Measurements from ENCODE around the gene AGBL5.

- TF ChIP-seq MBD2 (IDR thresholded peaks at IDR 0.05; ENCODE audit: borderline replicate concordance, low read depth), result peak; percentile 64; the same call in 1 of the 2 replicates
- no peak for TF ChIP-seq L3MBTL2 (IDR thresholded peaks at IDR 0.05)
- TF ChIP-seq SNRNP70 (optimal IDR thresholded peaks at IDR 0.05; ENCODE audit: low read depth, low read length), result no peak
- peak; percentile 89 for TF ChIP-seq MYC (IDR thresholded peaks at IDR 0.05; ENCODE audit: low read depth, low read length)
- TF ChIP-seq MYC (CRISPR knock-in tag; IDR thresholded peaks at IDR 0.05; ENCODE audit: borderline replicate concordance, low read depth), result no peak
- no peak for TF ChIP-seq MAFF (IDR thresholded peaks at IDR 0.05; ENCODE audit: low read length)
- no peak for TF ChIP-seq HNRNPLL (IDR thresholded peaks at IDR 0.05; ENCODE audit: low read depth, low read length, poor library complexity, severe bottlenecking)
- no peak; the same call in 1 of the 2 replicates for TF ChIP-seq CHCHD3 (CRISPR knock-in tag; IDR thresholded peaks at IDR 0.05)
- TF ChIP-seq ILK (tag; IDR thresholded peaks at IDR 0.05; ENCODE audit: borderline replicate concordance, low read depth), result no peak
- TF ChIP-seq, protein P1, sequence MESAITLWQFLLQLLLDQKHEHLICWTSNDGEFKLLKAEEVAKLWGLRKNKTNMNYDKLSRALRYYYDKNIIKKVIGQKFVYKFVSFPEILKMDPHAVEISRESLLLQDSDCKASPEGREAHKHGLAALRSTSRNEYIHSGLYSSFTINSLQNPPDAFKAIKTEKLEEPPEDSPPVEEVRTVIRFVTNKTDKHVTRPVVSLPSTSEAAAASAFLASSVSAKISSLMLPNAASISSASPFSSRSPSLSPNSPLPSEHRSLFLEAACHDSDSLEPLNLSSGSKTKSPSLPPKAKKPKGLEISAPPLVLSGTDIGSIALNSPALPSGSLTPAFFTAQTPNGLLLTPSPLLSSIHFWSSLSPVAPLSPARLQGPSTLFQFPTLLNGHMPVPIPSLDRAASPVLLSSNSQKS (CRISPR knock-in tag; IDR thresholded peaks at IDR 0.05), result no peak
- TF ChIP-seq TAF1 (IDR thresholded peaks at IDR 0.05; ENCODE audit: control insufficient read depth, extremely low read depth, insufficient read depth, low read length, severe bottlenecking), result peak; percentile 85
Measured at GRCh38 chr2:27032495-27033252, 18.8 kb upstream of the AGBL5 start, which contains the start of gene TMEM214.
